Immature natural killer cell (primary cell): ENCODE data around the gene SLC6A1. TPM values are rescaled to one million over a fixed set of nuclear protein-coding genes. Genes with fewer than 3 reads are reported as not detected.

Source experiments
- DNase-seq, 3 donors: peaks; one replicate each; pipeline ENCODE4 v3.0.0; 2022; ENCODE audit warnings: mixed read lengths in 1 of 3
- H3K27ac Mint-ChIP-seq, 6 donors: one replicate each; pipeline ENCODE4 v1.8.0; 2020; ENCODE audit warnings: mixed read lengths in 6 of 6, mild to moderate bottlenecking in 5 of 6, inconsistent platforms in 4 of 6, moderate library complexity in 3 of 6
- H3K27me3 Mint-ChIP-seq, 3 donors: one replicate each; pipeline ENCODE4 v1.8.0; 2020 to 2021; ENCODE audit warnings: low read depth in 3 of 3, mild to moderate bottlenecking in 3 of 3, mixed read lengths in 3 of 3, moderate library complexity in 3 of 3, inconsistent platforms in 1 of 3
- H3K36me3 Mint-ChIP-seq, 3 donors: one replicate each; pipeline ENCODE4 v1.8.0; 2020; ENCODE audit warnings: mixed read lengths in 3 of 3, inconsistent platforms in 2 of 3, mild to moderate bottlenecking in 2 of 3
- H3K4me1 Mint-ChIP-seq, 2 donors: one replicate each; pipeline ENCODE4 v1.8.0; 2020; ENCODE audit warnings: inconsistent platforms in 2 of 2, mild to moderate bottlenecking in 2 of 2, mixed read lengths in 2 of 2, moderate library complexity in 1 of 2
- H3K4me3 Mint-ChIP-seq, 5 donors: one replicate each; pipeline ENCODE4 v1.8.0; 2020; ENCODE audit warnings: mild to moderate bottlenecking in 5 of 5, mixed read lengths in 5 of 5, inconsistent platforms in 3 of 5, moderate library complexity in 3 of 5
- H3K9me3 Mint-ChIP-seq, 6 donors: one replicate each; pipeline ENCODE4 v1.8.0; 2020; ENCODE audit warnings: mild to moderate bottlenecking in 6 of 6, mixed read lengths in 6 of 6, inconsistent platforms in 4 of 6, moderate library complexity in 3 of 6
- polyA plus RNA-seq, 3 donors: library from polyadenylated mRNA; unstranded; fragments of 300-500 nt; fragmentation: Illumina TruSeq; gene quantifications; one replicate each; pipeline ENCODE4 v1.2.3, GENCODE V29; 2021

SLC6A1 gene
- polyA plus RNA-seq, 3 donors from 2014 or later = not detected

DNA sequence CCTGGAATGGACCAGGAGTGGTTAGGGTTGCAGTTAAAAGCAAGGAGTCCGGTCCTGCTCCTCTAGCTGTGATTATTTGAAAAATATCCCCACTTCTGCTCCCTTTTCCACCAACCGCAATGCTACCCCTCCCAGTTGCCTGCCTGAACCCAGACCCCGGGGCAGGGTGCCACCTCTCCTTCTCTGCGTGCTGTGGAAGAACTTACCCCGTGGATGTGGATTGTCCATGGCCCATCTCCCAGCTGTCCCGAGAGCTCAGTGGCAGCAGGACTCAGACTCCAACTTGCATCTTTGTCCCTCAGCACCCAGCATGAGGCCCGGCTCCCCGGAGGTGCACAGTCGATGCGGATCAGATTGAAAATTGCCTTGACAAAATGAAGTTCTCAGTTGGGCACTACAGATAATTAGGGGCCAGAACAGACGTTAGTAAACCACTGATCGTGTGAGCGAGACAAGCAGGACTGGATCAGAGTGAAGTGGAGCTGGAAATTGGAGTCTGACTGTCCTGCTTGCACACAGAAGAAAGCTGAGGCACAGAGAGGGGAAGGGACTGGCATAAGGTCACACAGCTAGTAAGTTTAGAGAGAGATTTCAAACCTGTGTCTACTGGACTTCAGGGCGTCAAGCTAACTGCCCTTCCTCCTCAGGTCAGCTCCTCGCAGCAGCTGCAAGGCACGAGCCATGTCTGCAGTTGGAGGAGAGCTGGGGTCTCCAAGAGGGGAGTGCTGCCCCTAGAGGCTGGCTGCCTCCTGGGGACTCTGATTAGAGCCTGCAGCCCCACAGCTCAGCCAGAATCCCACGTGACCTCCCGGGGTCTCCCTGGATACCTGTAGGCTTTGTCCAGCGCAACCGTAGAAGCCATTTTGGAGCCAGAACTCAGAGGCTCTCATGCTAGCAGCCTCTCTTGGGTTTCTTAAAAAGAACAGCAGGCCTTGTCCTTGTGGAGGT, 14.7 kb downstream of the SLC6A1 start:
- no peak overlapping the region for H3K27ac Mint-ChIP-seq
- H3K4me1 Mint-ChIP-seq = no peaks in the 10 kb centered on the region
- H3K27me3 Mint-ChIP-seq = peaks cover 0 to 10% (median 2%) of the 10 kb centered on the region in 3 donors
- H3K9me3 Mint-ChIP-seq = no peaks in the 10 kb centered on the region
- H3K36me3 Mint-ChIP-seq = no peaks in the 10 kb centered on the region
- DNase-seq = no peak
- no peak overlapping the region for H3K4me3 Mint-ChIP-seq

DNA sequence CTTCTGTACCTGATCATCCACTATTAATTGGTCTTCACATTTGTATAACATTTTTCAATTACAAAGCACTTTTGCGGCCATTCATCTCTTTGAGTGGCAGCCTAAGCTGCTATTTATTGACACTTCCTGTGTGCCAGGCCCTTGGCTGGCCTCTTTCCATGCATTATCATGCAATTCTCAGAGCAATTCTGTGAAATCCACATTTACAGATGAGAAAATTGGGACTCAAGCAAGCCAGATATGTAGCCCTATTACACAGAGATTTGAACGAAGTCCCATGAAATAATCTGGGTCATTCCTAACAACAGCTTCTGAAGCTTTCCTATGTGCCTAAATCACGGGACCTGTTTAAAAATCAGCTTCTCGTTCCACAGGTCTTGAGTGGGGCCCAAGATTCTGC, 17.4 kb downstream of the SLC6A1 start:
- no peaks in the 10 kb centered on the region for H3K36me3 Mint-ChIP-seq
- no peaks in the 10 kb centered on the region for H3K4me1 Mint-ChIP-seq
- H3K4me3 Mint-ChIP-seq = no peak overlapping the region
- no peaks in the 10 kb centered on the region for H3K9me3 Mint-ChIP-seq
- no peak for DNase-seq
- H3K27me3 Mint-ChIP-seq = peaks cover 0 to 10% (median 3%) of the 10 kb centered on the region in 3 donors
- no peak overlapping the region for H3K27ac Mint-ChIP-seq

DNA sequence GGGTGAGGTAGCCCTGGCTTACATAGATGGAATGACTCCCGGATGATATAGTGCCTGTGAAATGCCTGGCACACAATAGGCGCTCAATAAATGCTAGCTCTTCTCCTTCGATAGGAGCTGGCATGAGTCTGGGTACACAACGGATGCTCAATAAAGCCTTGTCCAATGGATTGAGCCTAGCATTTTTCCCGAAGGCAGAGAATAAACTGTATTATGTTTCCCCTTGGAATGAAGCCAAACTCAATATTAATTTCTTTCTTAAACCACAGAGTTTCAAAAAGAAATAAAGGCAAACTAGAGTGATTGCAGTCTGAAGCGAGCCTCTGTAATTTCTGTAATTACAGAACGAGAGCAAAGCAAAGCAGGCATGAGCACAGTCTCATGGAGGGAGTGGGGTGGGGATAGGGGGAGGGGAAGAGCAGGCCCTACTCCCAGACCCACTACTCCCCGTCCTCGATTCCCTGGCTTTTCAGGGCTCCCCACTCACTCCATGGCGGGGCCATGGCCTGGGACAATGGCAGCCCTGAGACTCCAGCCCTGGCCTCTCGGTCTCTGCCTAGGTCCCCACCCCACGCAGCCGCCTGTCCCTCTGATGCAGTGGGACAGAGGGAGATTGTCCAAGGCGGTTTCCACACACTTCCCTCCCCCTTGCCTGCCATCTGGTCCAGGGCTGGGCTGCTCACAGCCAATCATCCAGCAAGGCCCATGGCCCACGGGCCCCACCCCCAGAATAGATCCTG, 18.0 kb downstream of the SLC6A1 start:
- no peaks in the 10 kb centered on the region for H3K36me3 Mint-ChIP-seq
- H3K4me1 Mint-ChIP-seq = no peaks in the 10 kb centered on the region
- no peaks in the 10 kb centered on the region for H3K9me3 Mint-ChIP-seq
- no peak for DNase-seq
- H3K4me3 Mint-ChIP-seq = no peak overlapping the region
- H3K27ac Mint-ChIP-seq = no peak overlapping the region
- H3K27me3 Mint-ChIP-seq = peaks cover 0 to 10% (median 3%) of the 10 kb centered on the region in 3 donors

DNA sequence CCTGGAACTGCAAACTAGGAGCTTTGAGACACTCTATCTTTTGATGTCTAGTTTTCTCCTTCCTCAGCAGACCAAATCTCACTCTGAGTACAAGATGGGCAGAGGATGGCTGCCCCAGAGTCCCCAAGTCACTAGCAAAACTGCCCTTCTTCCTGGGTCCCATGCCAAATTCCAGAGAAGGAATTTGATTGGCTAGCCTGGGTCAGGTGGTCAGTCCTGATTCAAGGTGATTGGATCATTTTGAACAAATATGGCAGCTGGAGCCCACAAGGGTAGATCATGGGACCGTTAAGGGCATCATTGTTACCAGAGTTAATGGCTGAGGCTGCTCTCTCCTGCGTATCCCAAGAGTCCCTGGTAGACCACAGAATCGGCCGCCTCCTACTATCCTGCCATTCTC, 21.7 kb downstream of the SLC6A1 start:
- Mint-ChIP-seq H3K9me3 (no peaks in the 10 kb centered on the region), H3K27ac (no peak overlapping the region)

DNA sequence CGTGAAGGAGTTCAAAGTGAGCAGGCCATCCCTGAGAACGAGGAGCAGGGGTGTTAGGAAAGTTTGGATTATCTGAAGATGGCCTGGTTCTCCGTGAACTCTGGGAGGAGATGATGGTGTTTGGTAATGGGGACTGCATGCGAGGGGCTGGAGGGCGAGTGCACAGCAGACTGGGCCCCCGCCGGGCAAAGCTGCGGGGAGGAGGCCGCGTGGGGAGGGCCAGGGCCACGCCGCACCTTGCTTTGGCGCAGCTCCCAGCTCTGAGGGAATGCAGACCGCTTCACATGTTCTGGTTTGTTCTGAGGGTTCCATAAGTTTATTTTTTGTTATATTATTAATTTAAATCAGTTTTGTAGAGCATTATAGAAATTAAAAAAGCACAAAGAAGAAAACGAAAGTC, 22.2 kb downstream of the SLC6A1 start:
- no peak overlapping the region for H3K27ac Mint-ChIP-seq
- H3K36me3 Mint-ChIP-seq = no peaks in the 10 kb centered on the region
- no peak for DNase-seq
- no peaks in the 10 kb centered on the region for H3K9me3 Mint-ChIP-seq
- H3K4me3 Mint-ChIP-seq = no peak overlapping the region
- no peaks in the 10 kb centered on the region for H3K4me1 Mint-ChIP-seq
- peaks cover 0 to 7% (median 6%) of the 10 kb centered on the region in 3 donors for H3K27me3 Mint-ChIP-seq

More for the DNA sequence above, 21.7 kb downstream of the SLC6A1 start:
- DNase-seq = no peak
- Mint-ChIP-seq H3K27me3 (peaks cover 0 to 7% (median 6%) of the 10 kb centered on the region in 3 donors), H3K4me1 (no peaks in the 10 kb centered on the region), H3K4me3 (no peak overlapping the region), H3K36me3 (no peaks in the 10 kb centered on the region)

DNA sequence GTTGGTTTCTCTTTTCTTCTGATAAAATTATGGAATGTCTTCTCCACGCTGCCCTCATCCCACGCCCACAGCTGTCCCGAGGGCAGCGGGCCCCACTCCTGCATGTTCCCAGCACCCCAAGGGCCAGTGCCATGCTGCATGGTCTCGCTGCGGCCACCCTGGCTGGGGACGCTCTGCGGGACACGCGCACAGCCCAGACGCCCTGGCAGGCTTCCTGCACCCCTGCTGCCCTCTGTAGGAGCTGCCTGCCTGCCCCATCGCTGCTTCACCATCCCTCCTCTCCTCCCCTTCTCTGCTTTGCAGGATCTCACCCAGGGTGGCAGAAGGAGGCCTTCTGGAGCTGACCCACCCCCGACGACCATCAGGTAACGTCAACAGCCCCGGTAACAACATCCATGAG, 22.8 kb downstream of the SLC6A1 start:
- no peaks in the 10 kb centered on the region for H3K9me3 Mint-ChIP-seq
- peaks cover 0 to 7% (median 6%) of the 10 kb centered on the region in 3 donors for H3K27me3 Mint-ChIP-seq
- H3K36me3 Mint-ChIP-seq = no peaks in the 10 kb centered on the region
- no peaks in the 10 kb centered on the region for H3K4me1 Mint-ChIP-seq
- no peak overlapping the region for H3K4me3 Mint-ChIP-seq
- DNase-seq = no peak
- H3K27ac Mint-ChIP-seq = no peak overlapping the region

DNA sequence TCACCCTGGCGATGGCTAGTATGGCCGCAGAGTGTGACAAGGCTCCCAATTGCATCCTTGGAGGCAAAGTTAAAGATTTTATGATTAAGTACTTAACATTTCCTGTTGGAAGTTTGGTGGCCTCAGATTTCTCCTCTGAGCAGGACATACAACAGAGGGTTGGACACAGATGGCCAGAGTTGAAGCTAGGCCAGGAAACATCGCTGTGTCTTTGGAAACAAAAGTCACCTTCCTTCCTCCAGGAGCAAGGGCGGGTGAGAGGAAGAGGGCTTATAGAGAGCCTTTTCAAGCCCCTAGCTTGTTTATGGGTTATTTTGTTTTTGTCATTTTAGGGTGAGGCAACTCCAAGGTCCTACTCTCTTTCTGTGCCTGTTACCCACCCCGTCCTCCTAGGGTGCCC, 24.2 kb downstream of the SLC6A1 start:
- H3K36me3 Mint-ChIP-seq = no peaks in the 10 kb centered on the region
- no peak overlapping the region for H3K27ac Mint-ChIP-seq
- H3K4me3 Mint-ChIP-seq = no peak overlapping the region
- no peaks in the 10 kb centered on the region for H3K9me3 Mint-ChIP-seq
- H3K27me3 Mint-ChIP-seq = peaks cover 0 to 5% (median 4%) of the 10 kb centered on the region in 3 donors
- no peaks in the 10 kb centered on the region for H3K4me1 Mint-ChIP-seq
- DNase-seq = no peak

DNA sequence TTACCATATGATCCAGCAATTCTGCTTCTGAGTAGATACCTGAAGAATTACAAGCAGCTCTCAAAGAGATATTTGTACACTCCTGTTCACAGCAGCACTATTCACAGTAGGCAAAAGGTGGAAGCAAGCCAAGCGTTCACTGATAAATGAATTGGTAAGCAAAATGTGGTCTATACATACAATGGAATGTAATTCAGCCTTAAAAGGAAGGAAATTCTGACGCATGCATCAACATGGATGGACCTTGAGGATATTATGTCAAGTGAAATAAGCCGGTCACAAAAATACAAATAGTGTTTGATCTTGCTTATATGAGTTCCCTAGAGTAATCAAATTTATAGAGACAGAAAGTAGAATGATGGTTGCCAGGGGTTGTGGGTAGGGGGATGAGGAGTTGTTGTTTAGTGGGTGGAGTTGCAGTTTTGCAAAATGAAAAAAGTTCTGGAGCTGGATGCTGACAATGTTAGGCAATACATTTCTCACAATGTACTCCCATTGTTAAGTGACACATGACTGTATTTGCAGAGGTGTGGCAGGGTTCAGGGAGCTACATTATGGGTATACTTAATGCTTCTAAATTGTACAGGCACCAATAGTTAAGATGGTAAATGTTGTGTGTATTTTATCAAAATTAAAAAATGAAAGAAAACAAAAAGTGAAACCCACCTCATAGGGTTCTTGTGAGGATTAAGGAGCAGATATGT, 26.7 kb downstream of the SLC6A1 start:
- DNase-seq = no peak
- Mint-ChIP-seq H3K9me3 (no peaks in the 10 kb centered on the region), H3K27me3 (peaks cover 2 to 5% (median 2%) of the 10 kb centered on the region in 3 donors), H3K27ac (no peak overlapping the region), H3K4me1 (no peaks in the 10 kb centered on the region), H3K4me3 (no peak overlapping the region), H3K36me3 (no peaks in the 10 kb centered on the region)

DNA sequence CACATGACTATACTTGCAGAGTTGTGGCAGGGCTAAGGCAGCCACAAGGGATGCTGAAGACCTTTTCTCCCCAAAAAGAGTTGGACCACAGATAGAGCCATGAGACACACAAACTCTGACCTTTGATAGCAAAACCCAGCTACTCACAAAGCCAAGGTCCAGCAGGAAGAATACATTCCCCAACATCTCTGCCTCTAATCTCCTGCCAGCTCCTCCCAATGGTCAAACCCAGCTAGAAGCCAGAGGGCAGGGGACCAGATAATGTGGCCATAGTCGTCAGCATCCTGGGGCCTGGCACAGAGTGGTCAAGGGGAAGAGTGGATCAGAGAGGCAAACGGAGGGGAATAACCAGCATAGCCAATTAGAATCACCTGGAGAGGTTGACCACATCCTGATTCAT, 28.2 kb downstream of the SLC6A1 start:
- Mint-ChIP-seq H3K9me3 (no peaks in the 10 kb centered on the region), H3K27me3 (peaks cover 2 to 7% (median 2%) of the 10 kb centered on the region in 3 donors), H3K36me3 (no peaks in the 10 kb centered on the region), H3K4me1 (no peaks in the 10 kb centered on the region), H3K27ac (no peak overlapping the region), H3K4me3 (no peak overlapping the region)
- DNase-seq = no peak

DNA sequence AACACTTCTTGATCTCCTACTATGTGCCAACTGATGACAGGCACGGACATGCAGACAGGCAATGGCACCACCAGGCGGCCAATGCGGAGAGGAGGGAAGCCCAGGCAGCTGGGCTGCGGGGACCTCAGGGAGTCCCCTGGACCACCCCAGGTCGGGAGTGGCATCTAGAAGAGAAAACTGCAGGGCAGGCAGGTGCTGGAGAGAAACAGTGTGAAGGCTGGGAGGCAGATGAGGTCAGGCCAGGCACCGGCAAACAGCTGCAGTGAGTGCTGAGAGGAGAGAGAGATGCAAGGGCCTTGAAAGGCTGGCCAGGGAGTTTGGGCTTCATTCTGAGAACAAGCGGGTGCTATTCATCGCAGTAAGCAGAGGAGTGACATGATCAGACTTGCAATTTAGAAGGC, 29.1 kb downstream of the SLC6A1 start:
- H3K9me3 Mint-ChIP-seq = peaks cover 0 to 4% (median 0%) of the 10 kb centered on the region in 6 donors
- H3K36me3 Mint-ChIP-seq = no peaks in the 10 kb centered on the region
- no peak for DNase-seq
- H3K4me3 Mint-ChIP-seq = no peak overlapping the region
- H3K4me1 Mint-ChIP-seq = no peaks in the 10 kb centered on the region
- peaks cover 2 to 7% (median 2%) of the 10 kb centered on the region in 3 donors for H3K27me3 Mint-ChIP-seq
- H3K27ac Mint-ChIP-seq = peak overlapping the region in 1 of 6 donors; percentile 1

DNA sequence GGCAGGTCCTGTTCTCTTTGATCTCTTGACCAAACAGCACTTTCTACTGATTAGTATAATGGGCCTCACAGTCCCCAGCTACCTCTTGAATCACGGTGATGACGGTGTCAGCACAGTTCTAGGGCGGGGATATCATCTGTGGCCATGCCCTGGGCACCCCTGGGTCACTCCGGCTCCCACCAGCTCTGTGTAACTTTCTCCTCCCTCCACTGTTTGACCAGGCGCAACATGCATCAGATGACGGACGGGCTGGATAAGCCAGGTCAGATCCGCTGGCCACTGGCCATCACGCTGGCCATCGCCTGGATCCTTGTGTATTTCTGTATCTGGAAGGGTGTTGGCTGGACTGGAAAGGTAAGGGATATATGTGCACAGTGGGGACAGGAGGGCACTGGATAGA, 29.6 kb downstream of the SLC6A1 start:
- DNase-seq = no peak
- Mint-ChIP-seq H3K36me3 (no peaks in the 10 kb centered on the region), H3K27ac (no peak overlapping the region), H3K27me3 (peaks cover 2 to 7% (median 4%) of the 10 kb centered on the region in 3 donors), H3K4me1 (no peaks in the 10 kb centered on the region), H3K9me3 (peaks cover 0 to 7% (median 0%) of the 10 kb centered on the region in 6 donors), H3K4me3 (no peak overlapping the region)

DNA sequence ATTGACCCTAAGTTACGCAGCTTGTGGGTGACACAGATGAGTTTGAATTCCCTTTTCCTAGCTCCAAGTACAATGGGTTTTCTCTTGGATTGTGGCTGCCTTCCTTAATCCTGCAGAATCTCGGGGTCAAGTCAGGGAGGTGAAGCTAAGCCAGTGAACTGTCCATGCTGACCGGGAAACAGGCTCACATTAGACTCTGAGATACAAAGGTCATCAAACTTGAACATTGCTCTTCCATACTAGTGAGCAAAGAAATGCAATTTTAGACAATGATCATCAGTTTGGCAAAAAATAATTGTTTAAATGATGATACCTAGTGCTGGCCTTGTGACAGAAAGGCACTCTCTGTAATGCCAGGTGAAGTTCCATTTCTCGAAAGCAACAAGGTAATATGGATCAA, 31.6 kb downstream of the SLC6A1 start:
- no peak for DNase-seq
- Mint-ChIP-seq H3K4me3 (no peak overlapping the region), H3K36me3 (no peaks in the 10 kb centered on the region), H3K27me3 (peaks cover 4 to 7% (median 4%) of the 10 kb centered on the region in 3 donors), H3K9me3 (peaks cover 0 to 11% (median 0%) of the 10 kb centered on the region in 6 donors), H3K27ac (no peak overlapping the region), H3K4me1 (no peaks in the 10 kb centered on the region)

DNA sequence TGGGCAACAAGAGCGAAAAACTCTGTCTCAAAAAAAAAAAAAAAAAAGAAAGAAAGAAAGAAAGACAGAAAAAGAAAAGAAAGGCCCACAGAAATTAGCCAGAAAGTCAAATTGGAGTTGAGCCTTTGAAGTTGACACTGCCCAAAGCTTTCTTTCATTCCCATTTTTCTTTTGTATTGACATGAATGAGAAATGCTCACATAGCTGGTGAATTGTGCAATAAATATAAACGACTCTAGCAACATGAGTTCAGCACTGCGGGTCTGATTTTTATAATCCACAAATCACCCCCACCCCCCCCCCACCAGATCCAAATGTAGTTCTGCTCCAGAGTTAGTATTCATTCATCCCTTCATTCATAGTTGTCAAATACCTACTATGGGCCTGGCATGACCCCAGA, 37.4 kb downstream of the SLC6A1 start:
- DNase-seq = no peak
- Mint-ChIP-seq H3K27me3 (peaks cover 1 to 11% (median 4%) of the 10 kb centered on the region in 3 donors), H3K4me3 (no peak overlapping the region), H3K36me3 (no peaks in the 10 kb centered on the region), H3K4me1 (no peaks in the 10 kb centered on the region), H3K9me3 (peaks cover 0 to 11% (median 0%) of the 10 kb centered on the region in 6 donors), H3K27ac (no peak overlapping the region)

DNA sequence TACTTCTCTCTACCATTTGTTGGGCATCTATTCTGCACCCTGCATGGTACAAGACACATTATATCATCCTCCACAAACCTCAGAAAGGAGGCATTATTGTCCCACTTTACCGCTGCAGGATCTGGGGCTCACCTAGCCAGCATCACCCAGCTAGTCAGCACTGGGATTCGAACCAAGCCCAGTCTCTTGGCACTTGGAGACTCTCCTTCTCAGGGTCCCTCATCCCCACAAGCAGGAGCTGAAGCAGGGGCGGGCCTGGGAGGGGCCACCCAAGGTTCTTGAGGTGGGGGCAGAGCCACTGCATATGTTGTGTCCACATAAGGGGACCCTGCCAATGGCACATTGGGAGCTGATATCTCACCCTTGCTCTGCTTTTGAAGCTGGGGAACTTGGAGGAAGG, 41.3 kb downstream of the SLC6A1 start:
- DNase-seq = no peak
- Mint-ChIP-seq H3K27me3 (peaks cover 0 to 17% (median 5%) of the 10 kb centered on the region in 3 donors), H3K4me3 (no peak overlapping the region)

More for the DNA sequence above, 41.3 kb downstream of the SLC6A1 start:
- H3K36me3 Mint-ChIP-seq = no peaks in the 10 kb centered on the region
- no peak overlapping the region for H3K27ac Mint-ChIP-seq
- H3K4me1 Mint-ChIP-seq = no peaks in the 10 kb centered on the region
- no peaks in the 10 kb centered on the region for H3K9me3 Mint-ChIP-seq
